CD8-positive, alpha-beta memory T cell (primary cell): ENCODE data around the gene NFATC3. TPM values are rescaled to one million over a fixed set of nuclear protein-coding genes. Genes with fewer than 3 reads are reported as not detected.

ENCODE experiments used
- CTCF ChIA-PET: fragments of 350-600 bp; sonication (Branson Sonifier 250); formaldehyde crosslinking; loops from one replicate; lab custom pipeline; 2021; ENCODE audit warnings: antibody characterized with exemption; lab: Charles Lee
- POLR2A ChIA-PET: fragments of 350-600 bp; sonication (Branson Sonifier 250); formaldehyde crosslinking; loops from one replicate; lab custom pipeline; 2021; ENCODE audit warnings: antibody characterized with exemption; lab: Charles Lee
- DNase-seq, 5 donors: peaks; one replicate each; pipeline versions ENCODE4 v3.0.0 to v3.0.0-alpha.2; 2020 to 2022; ENCODE audit warnings: mixed read lengths in 1 of 5
- H3K27ac ChIP-seq: one replicate; pipeline ENCODE4 v1.7.0; 2013; ENCODE audit warnings: low read depth, mild to moderate bottlenecking, low read length, moderate library complexity
- H3K27me3 ChIP-seq: 2 replicates; pipeline ENCODE4 v1.7.0; 2013; ENCODE audit warnings: low read length, mild to moderate bottlenecking; ENCODE audit not compliant: insufficient read depth, poor library complexity, severe bottlenecking
- H3K36me3 ChIP-seq: 2 replicates; pipeline ENCODE4 v1.7.0; 2013; ENCODE audit warnings: mild to moderate bottlenecking, low read length, moderate library complexity; ENCODE audit not compliant: insufficient read depth
- H3K4me1 ChIP-seq: 2 replicates; pipeline ENCODE4 v1.7.0; 2013; ENCODE audit warnings: mild to moderate bottlenecking, low read length, moderate library complexity; ENCODE audit not compliant: insufficient read depth
- H3K4me3 ChIP-seq: 2 replicates; pipeline ENCODE4 v1.7.0; 2013; ENCODE audit warnings: mild to moderate bottlenecking, low read length
- H3K9me3 ChIP-seq: 2 replicates; pipeline ENCODE4 v1.7.0; 2013; ENCODE audit warnings: mild to moderate bottlenecking, low read length
- H3K27ac Mint-ChIP-seq, 8 donors: one replicate each; pipeline ENCODE4 v1.8.0; 2020 to 2021; ENCODE audit warnings: mixed read lengths in 8 of 8, mild to moderate bottlenecking in 6 of 8, inconsistent platforms in 3 of 8, moderate library complexity in 3 of 8
- H3K27me3 Mint-ChIP-seq, 2 donors: one replicate each; pipeline ENCODE4 v1.8.0; 2020 to 2021; ENCODE audit warnings: mixed read lengths in 2 of 2, mild to moderate bottlenecking in 1 of 2, moderate library complexity in 1 of 2
- H3K36me3 Mint-ChIP-seq, 3 donors: one replicate each; pipeline ENCODE4 v1.8.0; 2020 to 2021; ENCODE audit warnings: mixed read lengths in 3 of 3, inconsistent platforms in 1 of 3, mild to moderate bottlenecking in 1 of 3
- H3K4me1 Mint-ChIP-seq, 3 donors: one replicate each; pipeline ENCODE4 v1.8.0; 2020 to 2021; ENCODE audit warnings: mixed read lengths in 3 of 3, inconsistent platforms in 1 of 3, mild to moderate bottlenecking in 1 of 3
- H3K4me3 Mint-ChIP-seq, 7 donors: one replicate each; pipeline ENCODE4 v1.8.0; 2020 to 2021; ENCODE audit warnings: mixed read lengths in 7 of 7, mild to moderate bottlenecking in 6 of 7, moderate library complexity in 4 of 7, inconsistent platforms in 2 of 7
- H3K9me3 Mint-ChIP-seq, 5 donors: one replicate each; pipeline ENCODE4 v1.8.0; 2020 to 2022; ENCODE audit warnings: mixed read lengths in 5 of 5, mild to moderate bottlenecking in 3 of 5, moderate library complexity in 2 of 5, inconsistent platforms in 1 of 5
- polyA plus RNA-seq: library from polyadenylated mRNA; unstranded; fragments of 300-500 nt; fragmentation: Illumina TruSeq; gene quantifications from one replicate; pipeline ENCODE4 v1.2.3, GENCODE V29; 2021
- total RNA-seq, 2 experiments: library from RNA; stranded (reverse); gene quantifications; one replicate each; pipeline ENCODE4 v1.2.3, GENCODE V29; 2021

Gene NFATC3
- total and polyA plus RNA-seq, 3 experiments from 2014 or later = 91.1 to 120 (median 95.9) TPM

GRCh38 chr16:68251832-68252231 is 166.7 kb downstream of the NFATC3 start:
- no peak overlapping the region for H3K4me3 ChIP-seq
- H3K9me3 Mint-ChIP-seq = no peaks in the 10 kb centered on the region
- POLR2A ChIA-PET = interaction anchor here (0.7 kb wide), 1 partner anchor 916 kb away, joined by 7 read pairs; no protein-coding TSS in a partner anchor
- CTCF ChIA-PET = interaction anchor here (1.1 to 2.5 kb wide), 5 partner anchors 10 to 75 kb away, joined by 3 to 12 read pairs (median 8); partner anchors contain the start of gene SLC7A6
- no peak overlapping the region for H3K4me3 Mint-ChIP-seq
- peaks cover under 1 to 14% (median 4%) of the 10 kb centered on the region in 3 donors for H3K4me1 Mint-ChIP-seq
- H3K27me3 ChIP-seq = no peaks in the 10 kb centered on the region
- no peak for DNase-seq
- H3K9me3 ChIP-seq = no peaks in the 10 kb centered on the region
- no peak overlapping the region for H3K27ac Mint-ChIP-seq
- H3K27ac ChIP-seq = no peak overlapping the region
- peaks cover 0 to 50% (median 6%) of the 10 kb centered on the region in 3 donors for H3K36me3 Mint-ChIP-seq
- H3K27me3 Mint-ChIP-seq = peaks cover 0 to 1% of the 10 kb centered on the region in 2 donors
- H3K36me3 ChIP-seq = peaks cover 5% of the 10 kb centered on the region
- H3K4me1 ChIP-seq = no peaks in the 10 kb centered on the region

GRCh38 chr16:68252383-68252782 is 167.2 kb downstream of the NFATC3 start:
- Mint-ChIP-seq H3K27me3 (peaks cover 0 to 1% of the 10 kb centered on the region in 2 donors), H3K36me3 (peaks cover 0 to 52% (median 9%) of the 10 kb centered on the region in 3 donors), H3K9me3 (no peaks in the 10 kb centered on the region), H3K27ac (peak overlapping the region in 2 of 8 donors; percentile 62 to 67), H3K4me1 (peaks cover 0 to 8% (median 4%) of the 10 kb centered on the region in 3 donors), H3K4me3 (no peak overlapping the region)
- H3K4me1 ChIP-seq = no peaks in the 10 kb centered on the region
- ChIA-PET CTCF (interaction anchor here (1.1 to 2.5 kb wide), 5 partner anchors 10 to 75 kb away, joined by 3 to 12 read pairs (median 8); partner anchors contain the start of gene SLC7A6), POLR2A (no interaction called here)
- no peaks in the 10 kb centered on the region for H3K27me3 ChIP-seq
- peaks cover 5% of the 10 kb centered on the region for H3K36me3 ChIP-seq
- H3K27ac ChIP-seq = no peak overlapping the region
- H3K4me3 ChIP-seq = no peak overlapping the region
- H3K9me3 ChIP-seq = no peaks in the 10 kb centered on the region
- no peak for DNase-seq

GRCh38 chr16:68253721-68254120 is 168.6 kb downstream of the NFATC3 start:
- Mint-ChIP-seq H3K36me3 (peaks cover 0 to 57% (median 14%) of the 10 kb centered on the region in 3 donors), H3K27me3 (peaks cover 0 to 1% of the 10 kb centered on the region in 2 donors), H3K4me3 (no peak overlapping the region), H3K9me3 (no peaks in the 10 kb centered on the region), H3K27ac (no peak overlapping the region), H3K4me1 (peaks cover 0 to 4% (median 0%) of the 10 kb centered on the region in 3 donors)
- DNase-seq = no peak
- Histone ChIP-seq H3K27ac (no peak overlapping the region), H3K4me1 (no peaks in the 10 kb centered on the region), H3K4me3 (no peak overlapping the region), H3K27me3 (no peaks in the 10 kb centered on the region), H3K9me3 (no peaks in the 10 kb centered on the region), H3K36me3 (peaks cover 5% of the 10 kb centered on the region)
- POLR2A ChIA-PET = no interaction called here
- CTCF ChIA-PET = interaction anchor here (2.6 kb wide), 1 partner anchor 10 kb away, joined by 10 read pairs; the partner anchor contains the start of gene SLC7A6

- Histone ChIP-seq H3K36me3 (peaks cover 5% of the 10 kb centered on the region), H3K9me3 (no peaks in the 10 kb centered on the region), H3K4me3 (no peak overlapping the region), H3K4me1 (no peaks in the 10 kb centered on the region), H3K27me3 (no peaks in the 10 kb centered on the region), H3K27ac (no peak overlapping the region)
- Mint-ChIP-seq H3K9me3 (no peaks in the 10 kb centered on the region), H3K27ac (no peak overlapping the region), H3K36me3 (peaks cover 0 to 60% (median 14%) of the 10 kb centered on the region in 3 donors), H3K4me1 (peaks cover 0 to 4% (median 0%) of the 10 kb centered on the region in 3 donors), H3K27me3 (peaks cover 0 to 1% of the 10 kb centered on the region in 2 donors), H3K4me3 (no peak overlapping the region)
- CTCF ChIA-PET = interaction anchor here (1.9 to 2.6 kb wide), 2 partner anchors 8 to 73 kb away, joined by 9 to 10 read pairs; partner anchors contain the start of gene SLC7A6
- POLR2A ChIA-PET = no interaction called here
- DNase-seq = no peak
Measured at GRCh38 chr16:68255712-68256111, 170.5 kb downstream of the NFATC3 start.

- Mint-ChIP-seq H3K27me3 (peaks cover 0 to 1% of the 10 kb centered on the region in 2 donors), H3K9me3 (no peaks in the 10 kb centered on the region), H3K4me3 (no peak overlapping the region), H3K27ac (no peak overlapping the region), H3K36me3 (peaks cover 0 to 48% (median 12%) of the 10 kb centered on the region in 3 donors), H3K4me1 (peaks cover 6 to 9% (median 8%) of the 10 kb centered on the region in 3 donors)
- Histone ChIP-seq H3K27me3 (no peaks in the 10 kb centered on the region), H3K9me3 (no peaks in the 10 kb centered on the region), H3K27ac (no peak overlapping the region), H3K4me3 (no peak overlapping the region), H3K4me1 (peaks cover 6% of the 10 kb centered on the region), H3K36me3 (peaks cover 5% of the 10 kb centered on the region)
- CTCF ChIA-PET = interaction anchor here (5.5 to 8.0 kb wide), 2 partner anchors 13 to 67 kb away, joined by 42 to 405 read pairs; partner anchors contain the start of gene PLA2G15
- POLR2A ChIA-PET = no interaction called here
- DNase-seq = no peak
Measured at GRCh38 chr16:68257251-68257905, 172.2 kb downstream of the NFATC3 start.

- Histone ChIP-seq H3K9me3 (no peaks in the 10 kb centered on the region), H3K27me3 (no peaks in the 10 kb centered on the region), H3K27ac (no peak overlapping the region), H3K4me3 (no peak overlapping the region), H3K36me3 (peaks cover 5% of the 10 kb centered on the region), H3K4me1 (peaks cover 7% of the 10 kb centered on the region)
- DNase-seq = no peak
- no peak overlapping the region for H3K4me3 Mint-ChIP-seq
- H3K27me3 Mint-ChIP-seq = peaks cover 0 to 1% of the 10 kb centered on the region in 2 donors
- CTCF ChIA-PET = interaction anchor here (5.5 to 8.0 kb wide), 3 partner anchors 14 to 66 kb away, joined by 42 to 405 read pairs (median 319); partner anchors contain the start of gene PLA2G15
- H3K4me1 Mint-ChIP-seq = peaks cover 7 to 11% (median 10%) of the 10 kb centered on the region in 3 donors
- H3K27ac Mint-ChIP-seq = peak overlapping the region in 1 of 8 donors; percentile 58
- peaks cover 0 to 45% (median 12%) of the 10 kb centered on the region in 3 donors for H3K36me3 Mint-ChIP-seq
- no peaks in the 10 kb centered on the region for H3K9me3 Mint-ChIP-seq
- POLR2A ChIA-PET = no interaction called here
Measured at GRCh38 chr16:68257906-68258800, 173.0 kb downstream of the NFATC3 start.

- no peak overlapping the region for H3K27ac ChIP-seq
- CTCF ChIA-PET = interaction anchor here (1.2 to 8.0 kb wide), 5 partner anchors 15 to 65 kb away, joined by 3 to 405 read pairs (median 131); partner anchors contain the start of genes PLA2G15, PRMT7 and SLC7A6OS
- peaks cover 14% of the 10 kb centered on the region for H3K4me1 ChIP-seq
- Mint-ChIP-seq H3K4me1 (peaks cover 14 to 20% (median 19%) of the 10 kb centered on the region in 3 donors), H3K4me3 (no peak overlapping the region), H3K27ac (no peak overlapping the region), H3K27me3 (no peaks in the 10 kb centered on the region), H3K36me3 (peaks cover 0 to 42% (median 12%) of the 10 kb centered on the region in 3 donors), H3K9me3 (no peaks in the 10 kb centered on the region)
- H3K27me3 ChIP-seq = no peaks in the 10 kb centered on the region
- POLR2A ChIA-PET = no interaction called here
- H3K36me3 ChIP-seq = peaks cover 5% of the 10 kb centered on the region
- no peak for DNase-seq
- no peaks in the 10 kb centered on the region for H3K9me3 ChIP-seq
- H3K4me3 ChIP-seq = no peak overlapping the region
Measured at GRCh38 chr16:68259007-68259825, 174.0 kb downstream of the NFATC3 start.
